HCT116 (cell line): Measurements from ENCODE around the gene PDE4D. TPM values are rescaled to one million over a fixed set of nuclear protein-coding genes. Genes with fewer than 3 reads are reported as not detected.

Source experiments
- ATAC-seq: fragments of 200-7000 bp; cut with Tn5 transposase; 2 replicates; pipeline ENCODE4 v1.9.1; 2020; ENCODE audit warnings: mild to moderate bottlenecking, moderate library complexity
- BruUV-seq: library from RNA; stranded (reverse); fragments of 400-500 nt; replicated peaks from 2 replicates; lab custom pipeline; 2021; lab: Mats Ljungman, UMichigan
- CTCF ChIA-PET: fragments of 300-600 bp; sonication (Branson Sonifier 250); formaldehyde crosslinking; loops from one replicate; lab custom pipeline; 2021; ENCODE audit warnings: antibody characterized with exemption; lab: Charles Lee
- POLR2A ChIA-PET: fragments of 300-600, 350-600 bp; sonication (Branson Sonifier 250); formaldehyde crosslinking; loops from one replicate; lab custom pipeline; 2021; ENCODE audit warnings: antibody characterized with exemption; lab: Charles Lee
- RAD21 ChIA-PET, 2 experiments: fragments of 300-600 bp; sonication (Branson Sonifier 250); formaldehyde crosslinking; loops; one replicate each; lab custom pipeline; 2023; ENCODE audit warnings: low total read pairs in 2 of 2; ENCODE audit not compliant: uncharacterized antibody in 2 of 2, unreplicated experiment in 2 of 2, low non-redundant PET in 1 of 2; lab: Charles Lee
- DNase-seq: peaks from one replicate; pipeline ENCODE4 v3.0.0-alpha.2; 2010; ENCODE audit warnings: low read depth, low spot score
- H2AFZ ChIP-seq: fragments of 200-600 bp; shearing (Covaris generic), sonication (generic); 2 replicates; pipeline ENCODE4 v1.6.1; 2017; ENCODE audit warnings: low read depth, mixed run types, mixed read lengths, antibody characterized with exemption, low read length; ENCODE audit not compliant: poor library complexity, severe bottlenecking
- H3K27ac ChIP-seq: 2 replicates; pipeline ENCODE4 v1.5.1; 2012; ENCODE audit warnings: low read depth, low read length
- H3K27me3 ChIP-seq: fragments of 200-600 bp; sonication (generic); 2 replicates; pipeline ENCODE4 v1.6.1; 2016; ENCODE audit warnings: mixed run types, low read length, mixed read lengths; ENCODE audit not compliant: insufficient read depth
- H3K36me3 ChIP-seq, 2 experiments: fragments of 200-500 bp in 1 of 2; fragments of 200-600 bp in 1 of 2; sonication (Bioruptor generic) in 1 of 2; sonication (generic) in 1 of 2; 2 replicates each; pipeline versions ENCODE4 v1.5.1 to v1.6.1; 2014 to 2016; ENCODE audit warnings: low read length in 2 of 2, inconsistent platforms in 1 of 2, mixed read lengths in 1 of 2, mixed run types in 1 of 2; ENCODE audit not compliant: insufficient read depth in 2 of 2, control insufficient read depth in 1 of 2
- H3K4me1 ChIP-seq, 2 experiments: fragments of 200-600 bp in 1 of 2; sonication (generic) in 1 of 2; 2 replicates each; pipeline versions ENCODE4 v1.5.1 to v1.6.1; 2012 to 2017; ENCODE audit warnings: low read length in 2 of 2, inconsistent platforms in 1 of 2, mild to moderate bottlenecking in 1 of 2, mixed read lengths in 1 of 2, mixed run types in 1 of 2, moderate library complexity in 1 of 2; ENCODE audit not compliant: insufficient read depth in 2 of 2, control insufficient read depth in 1 of 2
- H3K4me2 ChIP-seq: fragments of 200-600 bp; sonication (generic); 2 replicates; pipeline ENCODE4 v1.6.1; 2017; ENCODE audit warnings: mixed run types, low read length, mixed read lengths
- H3K4me3 ChIP-seq, 2 experiments: fragments of 200-600 bp in 1 of 2; sonication (generic) in 1 of 2; replicated peaks in 1 of 2; 2 replicates each; pipeline ENCODE4 v1.5.1; 2011 to 2016; ENCODE audit warnings: low read length in 2 of 2, control low read depth in 1 of 2, low read depth in 1 of 2, mild to moderate bottlenecking in 1 of 2, mixed read lengths in 1 of 2, mixed run types in 1 of 2
- H3K79me2 ChIP-seq: fragments of 200-600 bp; sonication (generic); 2 replicates; pipeline ENCODE4 v1.6.1; 2017; ENCODE audit warnings: mild to moderate bottlenecking, mixed run types, low read length, moderate library complexity, mixed read lengths; ENCODE audit not compliant: insufficient read depth
- H3K9ac ChIP-seq: fragments of 200-600 bp; sonication (generic); 2 replicates; pipeline ENCODE4 v1.6.1; 2016; ENCODE audit warnings: low read length, mixed read lengths
- H3K9me2 ChIP-seq: fragments of 200-600 bp; sonication (generic), shearing (Covaris generic); 2 replicates; pipeline ENCODE4 v1.6.1; 2017; ENCODE audit warnings: mixed run types, mild to moderate bottlenecking, moderate library complexity; ENCODE audit not compliant: insufficient read depth
- H3K9me3 ChIP-seq, 2 experiments: fragments of 200-500 bp in 1 of 2; fragments of 200-600 bp in 1 of 2; sonication (Bioruptor generic) in 1 of 2; sonication (generic) in 1 of 2; 2 replicates each; pipeline ENCODE4 v1.6.1; 2014 to 2017; ENCODE audit warnings: low read length in 2 of 2, mixed read lengths in 2 of 2, inconsistent platforms in 1 of 2, low read depth in 1 of 2, mild to moderate bottlenecking in 1 of 2, mixed run types in 1 of 2, moderate library complexity in 1 of 2; ENCODE audit not compliant: control insufficient read depth in 1 of 2, insufficient read depth in 1 of 2
- H4K20me1 ChIP-seq: fragments of 200-600 bp; sonication (generic), shearing (Covaris generic); 2 replicates; pipeline ENCODE4 v1.6.1; 2017; ENCODE audit warnings: mixed run types, mild to moderate bottlenecking, moderate library complexity; ENCODE audit not compliant: insufficient read depth
- CBX3 ChIP-seq: IDR thresholded peaks from 2 replicates; pipeline ENCODE4 v1.6.1; 2012; ENCODE audit warnings: low read depth
- CEBPB ChIP-seq: IDR thresholded peaks from 2 replicates; pipeline ENCODE4 v1.6.1; 2012; ENCODE audit warnings: low read depth
- CTCF ChIP-seq, 3 experiments: fragments of 200-600 bp in 1 of 3; sonication (generic) in 1 of 3; IDR thresholded peaks in 2 of 3; conservative IDR thresholded peaks in 1 of 3; 2 replicates each; pipeline ENCODE4 v1.5.1; 2012 to 2017; ENCODE audit warnings: low read depth in 2 of 3, low read length in 2 of 3, antibody characterized with exemption in 1 of 3, borderline replicate concordance in 1 of 3, control low read depth in 1 of 3, mild to moderate bottlenecking in 1 of 3, mixed read lengths in 1 of 3, mixed run types in 1 of 3, moderate library complexity in 1 of 3; ENCODE audit not compliant: insufficient read depth in 1 of 3
- EGR1 ChIP-seq: IDR thresholded peaks from 2 replicates; pipeline ENCODE4 v1.6.1; 2012; ENCODE audit warnings: low read depth
- ELF1 ChIP-seq: IDR thresholded peaks from 2 replicates; pipeline ENCODE4 v1.6.1; 2012; ENCODE audit warnings: low read depth, borderline replicate concordance
- EZH2 ChIP-seq: fragments of 200-600 bp; sonication (generic); IDR thresholded peaks from 2 replicates; pipeline ENCODE4 v1.6.1; 2017; ENCODE audit warnings: antibody characterized with exemption, mixed run types
- EZH2phosphoT487 ChIP-seq: fragments of 200-600 bp; IDR thresholded peaks from 2 replicates; pipeline ENCODE4 v1.6.1; 2018; ENCODE audit warnings: antibody characterized with exemption, borderline replicate concordance
- SP1 ChIP-seq: IDR thresholded peaks from 2 replicates; pipeline ENCODE4 v1.6.1; 2012; ENCODE audit warnings: low read depth
- TCF7L2 ChIP-seq: IDR thresholded peaks from 2 replicates; pipeline ENCODE4 v1.7.0; 2011; ENCODE audit warnings: borderline replicate concordance, inconsistent platforms; ENCODE audit not compliant: insufficient read depth, insufficient read length; ENCODE audit errors: extremely low read depth
- YY1 ChIP-seq: IDR thresholded peaks from 2 replicates; pipeline ENCODE4 v1.6.1; 2011; ENCODE audit warnings: low read length, low read depth, moderate library complexity, mild to moderate bottlenecking; ENCODE audit not compliant: insufficient replicate concordance; ENCODE audit errors: extremely low read depth
- intact Hi-C: fragments of 100-400 bp; cut with micrococcal nuclease; formaldehyde crosslinking; loops from 2 replicates; pipeline ENCODE4 v1.10.0; 2022
- total RNA-seq: library from RNA; stranded (reverse); gene quantifications from one replicate; pipeline ENCODE4 v1.2.1, GENCODE V29; 2021; ENCODE audit not compliant: unreplicated experiment

Gene PDE4D
- total RNA-seq, 1 experiment from 2014 or later, result 1.1 TPM

GRCh38 chr5:59479086-59479485 is 414.4 kb downstream of the PDE4D start:
- no peak for ATAC-seq
- intact Hi-C loops, result no loop called here
- POLR2A ChIA-PET, result no interaction called here

GRCh38 chr5:59474324-59474723 is 419.2 kb downstream of the PDE4D start:
- ChIA-PET CTCF (no interaction called here), RAD21 (no interaction called here), POLR2A (no interaction called here)
- Histone ChIP-seq H3K4me3 (no peak overlapping the region), H3K27ac (no peak overlapping the region), H3K9me2 (no peaks in the 10 kb centered on the region), H3K4me2 (no peak overlapping the region), H4K20me1 (no peaks in the 10 kb centered on the region), H3K36me3 (no peaks in the 10 kb centered on the region), H3K9me3 (no peaks in the 10 kb centered on the region), H3K9ac (no peak overlapping the region), H3K4me1 (no peaks in the 10 kb centered on the region), H3K27me3 (no peaks in the 10 kb centered on the region), H2AFZ (no peak overlapping the region), H3K79me2 (no peaks in the 10 kb centered on the region)
- no TSS peak for BruUV-seq
- DNase-seq (no peak), ATAC-seq (no peak)
- intact Hi-C loops, result no loop called here
- TF ChIP-seq EGR1 (no peak), CBX3 (no peak), EZH2phosphoT487 (no peak), ELF1 (no peak), EZH2 (no peak), CEBPB (no peak), SP1 (no peak)

More at GRCh38 chr5:59479086-59479485, 414.4 kb downstream of the PDE4D start:
- H4K20me1 ChIP-seq, result no peaks in the 10 kb centered on the region
- no peaks in the 10 kb centered on the region for H3K9me2 ChIP-seq
- no peaks in the 10 kb centered on the region for H3K4me1 ChIP-seq
- no peak overlapping the region for H3K9ac ChIP-seq
- H2AFZ ChIP-seq, result no peak overlapping the region
- ChIA-PET CTCF (interaction anchor here (0.8 to 1.2 kb wide), 2 partner anchors 9 to 182 kb away, joined by 3 read pairs; no protein-coding TSS in a partner anchor), RAD21 (no interaction called here)
- H3K27me3 ChIP-seq, result no peaks in the 10 kb centered on the region
- H3K27ac ChIP-seq, result no peak overlapping the region
- no peak overlapping the region for H3K4me2 ChIP-seq
- no peaks in the 10 kb centered on the region for H3K36me3 ChIP-seq
- no peak overlapping the region for H3K4me3 ChIP-seq
- TF ChIP-seq CBX3, result no peak
- TF ChIP-seq YY1, result no peak
- TF ChIP-seq TCF7L2, result no peak
- TF ChIP-seq CTCF (IDR thresholded peaks at IDR 0.05 in 2 of 3, conservative IDR thresholded peaks at IDR 0.05 in 1 of 3; ENCODE audit: borderline replicate concordance in 1 of 3, insufficient read depth in 1 of 3, low read depth in 2 of 3, low read length in 2 of 3), result no peak
- no peaks in the 10 kb centered on the region for H3K79me2 ChIP-seq
- BruUV-seq, result no TSS peak
- no peaks in the 10 kb centered on the region for H3K9me3 ChIP-seq
- no peak for DNase-seq
